ENCODE results near the gene TACO1.

The TACO1 gene

GRCh38 chr17:63640038-63640437, 39.3 kb downstream of the TACO1 start:
- no peak for DNase-seq (ENCODE audit: low spot score)

- DNase-seq (ENCODE audit: low spot score), result no peak
Observed at GRCh38 chr17:63641692-63642448, 41.2 kb downstream of the TACO1 start.

GRCh38 chr17:63644846-63645245, 44.2 kb downstream of the TACO1 start:
- no peak for DNase-seq (ENCODE audit: low spot score)

GRCh38 chr17:63645775-63646487, 45.2 kb downstream of the TACO1 start:
- DNase-seq (ENCODE audit: low spot score), result no peak

- DNase-seq (ENCODE audit: low spot score), result peak; percentile 24
Observed at GRCh38 chr17:63646488-63646806, 45.8 kb downstream of the TACO1 start.

GRCh38 chr17:63647065-63647725, 46.5 kb downstream of the TACO1 start:
- no peak for DNase-seq (ENCODE audit: low spot score)

GRCh38 chr17:63647936-63648335, 47.2 kb downstream of the TACO1 start:
- no peak for DNase-seq (ENCODE audit: low spot score)

- DNase-seq (ENCODE audit: low spot score), result no peak
Observed at GRCh38 chr17:63649813-63650212, 49.1 kb downstream of the TACO1 start.

- DNase-seq (ENCODE audit: low spot score), result no peak
Observed at GRCh38 chr17:63652106-63652505, 51.4 kb downstream of the TACO1 start.

- no peak for DNase-seq (ENCODE audit: low spot score)
Observed at GRCh38 chr17:63653050-63653449, 52.4 kb downstream of the TACO1 start.

GRCh38 chr17:63657786-63658185, 57.1 kb downstream of the TACO1 start:
- no peak for DNase-seq (ENCODE audit: low spot score)

Measured in NAMALWA (cell line).